Measurements from ENCODE around the gene VWF.

Gene VWF

DNA sequence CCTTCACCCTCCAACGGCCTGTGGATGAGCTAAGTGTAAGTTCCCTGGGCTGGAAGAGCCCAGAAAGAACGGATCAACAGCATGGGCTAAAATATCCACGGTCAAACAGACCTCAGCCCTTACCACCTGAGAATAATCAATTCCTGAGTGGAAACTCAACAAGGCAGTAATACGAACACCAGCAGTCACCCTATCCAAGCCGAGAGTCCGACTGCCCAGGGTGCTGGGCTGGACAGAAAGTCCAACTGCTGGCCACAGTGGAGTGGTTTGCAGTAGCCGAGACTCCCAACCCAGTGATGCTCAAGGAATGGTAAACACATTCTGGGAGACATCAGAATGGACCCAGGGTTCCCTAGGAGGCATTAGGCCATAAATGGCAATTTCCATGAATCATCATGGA, 216.2 kb downstream of the VWF start:
- DNase-seq: no peak

GRCh38 chr12:5907807-5908206, 216.7 kb downstream of the VWF start:
- DNase-seq: no peak

- DNase-seq: no peak
Observed at GRCh38 chr12:5905757-5906156, 218.7 kb downstream of the VWF start.

DNA sequence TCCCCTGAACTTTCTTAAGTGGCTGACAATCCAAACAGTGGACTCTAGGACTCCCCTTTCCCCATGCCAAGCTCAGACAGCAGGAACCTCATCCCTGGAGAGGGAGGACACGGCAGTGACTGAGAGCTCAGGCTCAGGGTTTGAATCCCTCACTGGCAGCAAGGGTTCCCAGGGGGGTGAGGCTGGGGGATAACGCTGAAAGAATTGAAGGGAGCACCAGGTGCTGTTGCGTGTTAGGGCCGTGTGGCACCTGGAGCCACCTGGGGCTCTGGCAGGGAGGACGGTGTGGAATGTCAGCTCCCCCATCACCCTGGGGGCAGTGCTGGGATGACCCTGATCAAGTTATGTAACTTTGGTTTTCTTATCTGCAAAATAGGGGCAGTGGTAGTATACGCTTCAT, 219.5 kb downstream of the VWF start:
- peak; percentile 29 for DNase-seq

DNA sequence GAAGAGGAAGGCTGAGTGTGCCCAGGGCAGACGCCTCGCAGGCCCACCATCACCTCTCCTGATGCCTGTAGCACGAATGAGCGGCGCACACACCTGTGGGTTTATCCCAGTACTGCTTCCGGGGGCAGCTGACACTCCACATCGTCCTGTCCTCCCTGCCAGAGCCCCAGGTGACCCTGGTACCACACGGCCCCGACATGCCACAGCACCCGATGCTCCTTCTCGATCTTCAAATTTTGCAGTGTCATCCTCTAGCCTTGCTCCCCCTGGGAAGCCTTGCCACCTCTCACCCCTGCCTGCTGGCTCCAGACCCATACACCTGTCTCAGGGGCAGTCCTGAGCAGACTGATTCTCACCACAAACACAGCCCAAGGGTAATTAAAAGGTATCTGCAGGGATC, 220.0 kb downstream of the VWF start:
- peak; percentile 10 for DNase-seq

GRCh38 chr12:5902736-5903135, 221.7 kb downstream of the VWF start:
- no peak for DNase-seq

GRCh38 chr12:5901416-5901815, 223.1 kb downstream of the VWF start:
- DNase-seq: no peak

DNA sequence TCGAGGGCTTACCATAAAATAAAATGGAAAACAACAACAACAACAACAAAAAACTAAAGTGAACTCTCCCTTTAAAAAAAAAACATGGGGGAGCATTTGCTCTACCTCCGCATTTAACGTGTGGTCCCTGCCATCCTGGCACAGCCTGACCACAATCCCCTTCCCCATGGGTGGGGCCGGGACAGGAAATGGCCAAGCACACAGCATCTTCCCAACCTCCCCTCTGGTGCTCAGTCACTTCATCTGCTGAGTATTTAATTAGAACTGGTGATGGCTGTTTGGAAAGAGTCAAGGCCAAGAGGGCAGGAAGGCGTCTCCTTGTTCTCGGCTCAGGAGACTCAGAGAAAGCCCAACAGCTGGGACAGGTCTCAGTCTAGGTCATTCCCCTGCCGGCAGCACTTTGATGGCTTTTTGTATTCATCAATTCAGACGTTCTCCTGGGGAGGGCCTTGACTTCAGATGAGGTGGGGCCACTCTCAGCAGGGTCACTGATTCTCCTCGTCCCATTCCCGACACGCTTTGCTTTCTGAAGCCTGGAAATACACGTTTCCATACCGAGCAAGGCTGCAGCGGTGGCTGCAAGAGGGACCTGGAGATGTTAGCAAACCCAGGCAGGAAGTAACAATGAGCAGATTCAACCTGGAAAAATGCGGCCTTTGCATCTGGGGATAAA, 223.8 kb downstream of the VWF start:
- no peak for DNase-seq

- DNase-seq: no peak
Observed at GRCh38 chr12:5900076-5900475, 224.4 kb downstream of the VWF start.

DNA sequence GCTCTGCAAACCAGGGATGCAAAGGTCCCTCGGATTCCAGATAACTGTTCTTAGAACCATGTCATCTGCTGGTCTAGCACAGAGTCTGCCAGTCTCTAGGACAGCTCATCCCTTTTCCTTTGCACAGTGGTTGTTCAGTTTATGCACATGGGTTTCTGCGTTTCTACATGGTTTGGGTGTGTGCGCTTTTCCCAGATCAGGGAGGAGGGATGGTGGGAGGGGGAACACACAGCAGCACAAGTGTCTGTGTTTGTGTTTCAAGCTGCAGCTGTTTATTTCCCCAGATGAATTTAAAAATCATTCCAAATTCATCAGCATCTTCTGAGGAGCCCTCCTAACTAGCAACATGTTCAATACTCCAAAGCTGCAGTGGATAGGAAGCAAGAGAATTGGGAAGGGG, 224.8 kb downstream of the VWF start:
- DNase-seq: no peak

GRCh38 chr12:5898874-5899273, 225.6 kb downstream of the VWF start:
- DNase-seq: no peak
